HG03460 (cell line): ENCODE data around the gene KAT2A.

Experiments
- ATAC-seq: cut with Tn5 transposase; IDR thresholded peaks from one replicate; pipeline ENCODE4 v1.9.1; 2021; ENCODE audit not compliant: unreplicated experiment

Gene KAT2A

GRCh38 chr17:42065201-42065600 lies 56.0 kb downstream of the KAT2A start:
- no peak for ATAC-seq
